ENCODE data around the gene C12orf60.
"Not testable (repeated sequence)": the region's sequence is repeated elsewhere in the genome, so short reads cannot be mapped to it uniquely, and the experiment has no call there.

C12orf60 gene

GRCh38 chr12:14803011-14803829 lies at the start of gene C12orf60, which contains the start of gene WBP11:
Gene C12orf60 (plus strand): TSS chr12:14803670. CDS start chr12:14822936, 19,266 bp downstream.
Gene WBP11 (minus strand): TSS chr12:14803478. CDS start chr12:14801383, 2,095 bp downstream.
- H3K4me3 ChIP-seq (replicated peaks in 1 of 2; ENCODE audit: low read depth in 2 of 2, low read length in 2 of 2) = peak within 1 kb of the TSS; percentile 90 to 96
- TF ChIP-seq CTCF (IDR thresholded peaks at IDR 0.05; ENCODE audit: low read depth, low read length) = no peak
- DNase-seq (ENCODE audit: low read depth in 2 of 2) = peak; percentile 99

- no peak overlapping the region for H3K4me3 ChIP-seq (replicated peaks in 1 of 2; ENCODE audit: low read depth in 2 of 2, low read length in 2 of 2)
- TF ChIP-seq CTCF (IDR thresholded peaks at IDR 0.05; ENCODE audit: low read depth, low read length) = peak; percentile 26
- no peak for DNase-seq (ENCODE audit: low read depth in 2 of 2)
These were observed 46.9 kb upstream of the C12orf60 start for GRCh38 chr12:14756334-14757143.

- not testable (repeated sequence) for DNase-seq (ENCODE audit: low read depth in 2 of 2); H3K4me3 ChIP-seq (replicated peaks in 1 of 2; ENCODE audit: low read depth in 2 of 2, low read length in 2 of 2)
These were observed 43.7 kb upstream of the C12orf60 start for GRCh38 chr12:14759711-14760280.

GRCh38 chr12:14765398-14765797 lies 38.1 kb upstream of the C12orf60 start:
- no peak overlapping the region for H3K4me3 ChIP-seq (replicated peaks in 1 of 2; ENCODE audit: low read depth in 2 of 2, low read length in 2 of 2)
- no peak for DNase-seq (ENCODE audit: low read depth in 2 of 2)
- TF ChIP-seq CTCF (IDR thresholded peaks at IDR 0.05; ENCODE audit: low read depth, low read length) = no peak

- DNase-seq (ENCODE audit: low read depth in 2 of 2); H3K4me3 ChIP-seq (replicated peaks in 1 of 2; ENCODE audit: low read depth in 2 of 2, low read length in 2 of 2): not testable (repeated sequence)
These were observed 37.5 kb upstream of the C12orf60 start for GRCh38 chr12:14766020-14766419.

GRCh38 chr12:14766649-14767215 lies 36.7 kb upstream of the C12orf60 start:
- DNase-seq (ENCODE audit: low read depth in 2 of 2) = no peak
- TF ChIP-seq CTCF (IDR thresholded peaks at IDR 0.05; ENCODE audit: low read depth, low read length) = no peak
- H3K4me3 ChIP-seq (replicated peaks in 1 of 2; ENCODE audit: low read depth in 2 of 2, low read length in 2 of 2) = no peak overlapping the region

- no peak for DNase-seq (ENCODE audit: low read depth in 2 of 2)
- no peak overlapping the region for H3K4me3 ChIP-seq (replicated peaks in 1 of 2; ENCODE audit: low read depth in 2 of 2, low read length in 2 of 2)
- no peak for TF ChIP-seq CTCF (IDR thresholded peaks at IDR 0.05; ENCODE audit: low read depth, low read length)
These were observed 35.9 kb upstream of the C12orf60 start for GRCh38 chr12:14767617-14768016.

Data from cardiac fibroblast (primary cell).